Astrocyte (in vitro differentiated cells and primary cell): ENCODE data around the gene STK32B. TPM values are rescaled to one million over a fixed set of nuclear protein-coding genes. Genes with fewer than 3 reads are reported as not detected.

ENCODE experiments used
- DNase-seq: peaks from one replicate; pipeline ENCODE4 v3.0.0-alpha.2; 2010; ENCODE audit warnings: low read depth
- FAIRE-seq: peaks from 2 replicates; lab custom pipeline; 2011; peaks lifted over from hg19 to GRCh38; lab: Jason Lieb, UNC
- H2AFZ ChIP-seq: 2 replicates; pipeline ENCODE4 v1.6.0; 2012; ENCODE audit warnings: low read depth, low read length, inconsistent platforms
- H3K27ac ChIP-seq: 2 replicates; pipeline ENCODE4 v1.5.1; 2011; ENCODE audit warnings: low read depth, low read length, inconsistent platforms
- H3K27me3 ChIP-seq: 2 replicates; pipeline ENCODE4 v1.6.0; 2011; ENCODE audit warnings: low read length, inconsistent platforms; ENCODE audit not compliant: insufficient read depth
- H3K36me3 ChIP-seq: 2 replicates; pipeline ENCODE4 v1.5.1; 2011; ENCODE audit warnings: low read length, inconsistent platforms; ENCODE audit not compliant: insufficient read depth
- H3K4me1 ChIP-seq: 2 replicates; pipeline ENCODE4 v1.5.1; 2011; ENCODE audit warnings: low read length, inconsistent platforms; ENCODE audit not compliant: insufficient read depth
- H3K4me2 ChIP-seq: 2 replicates; pipeline ENCODE4 v1.6.0; 2012; ENCODE audit warnings: low read length, inconsistent platforms
- H3K4me3 ChIP-seq: 2 replicates; pipeline ENCODE4 v1.5.1; 2011; ENCODE audit warnings: low read depth, mild to moderate bottlenecking, low read length, inconsistent platforms; ENCODE audit not compliant: insufficient read depth
- H3K79me2 ChIP-seq: 2 replicates; pipeline ENCODE4 v1.6.0; 2012; ENCODE audit warnings: mild to moderate bottlenecking, low read length, inconsistent platforms; ENCODE audit not compliant: insufficient read depth
- H3K9ac ChIP-seq: 2 replicates; pipeline ENCODE4 v1.6.0; 2012; ENCODE audit warnings: mild to moderate bottlenecking, low read length, inconsistent platforms
- H3K9me3 ChIP-seq: 2 replicates; pipeline ENCODE4 v1.5.1; 2012; ENCODE audit warnings: low read depth, mild to moderate bottlenecking, low read length, inconsistent platforms; ENCODE audit not compliant: insufficient read depth
- H4K20me1 ChIP-seq: 2 replicates; pipeline ENCODE4 v1.6.0; 2012; ENCODE audit warnings: low read length, inconsistent platforms; ENCODE audit not compliant: insufficient read depth
- H3K27ac Mint-ChIP-seq: one replicate; pipeline ENCODE4 v1.8.0; 2021; ENCODE audit warnings: mild to moderate bottlenecking, mixed read lengths; ENCODE audit not compliant: unreplicated experiment
- H3K27me3 Mint-ChIP-seq: one replicate; pipeline ENCODE4 v1.8.0; 2021; ENCODE audit warnings: low read depth, mixed read lengths; ENCODE audit not compliant: unreplicated experiment
- H3K36me3 Mint-ChIP-seq: one replicate; pipeline ENCODE4 v1.8.0; 2021; ENCODE audit warnings: low read depth, mixed read lengths; ENCODE audit not compliant: unreplicated experiment
- H3K4me1 Mint-ChIP-seq: one replicate; pipeline ENCODE4 v1.8.0; 2021; ENCODE audit warnings: low read depth, mixed read lengths; ENCODE audit not compliant: unreplicated experiment
- H3K4me3 Mint-ChIP-seq: one replicate; pipeline ENCODE4 v1.8.0; 2021; ENCODE audit warnings: mild to moderate bottlenecking, moderate library complexity, mixed read lengths; ENCODE audit not compliant: unreplicated experiment
- H3K9me3 Mint-ChIP-seq: one replicate; pipeline ENCODE4 v1.8.0; 2021; ENCODE audit warnings: mild to moderate bottlenecking, mixed read lengths; ENCODE audit not compliant: unreplicated experiment
- EZH2 ChIP-seq: IDR thresholded peaks from 2 replicates; pipeline ENCODE4 v1.6.1; 2012; ENCODE audit warnings: mild to moderate bottlenecking, low read length, inconsistent platforms; ENCODE audit not compliant: insufficient read depth
- total RNA-seq: library from RNA; stranded (reverse); gene quantifications from 2 replicates; pipeline ENCODE4 v1.2.1, GENCODE V29; 2021
- TF ChIP-seq, protein P1 (sequence below): IDR thresholded peaks from 2 replicates; pipeline ENCODE4 v1.5.1; 2011; ENCODE audit warnings: low read depth, mild to moderate bottlenecking, inconsistent platforms, low read length, moderate library complexity; ENCODE audit not compliant: insufficient read depth

The STK32B gene
- total RNA-seq, 1 donor from 2014 or later = 2.9 TPM

DNA sequence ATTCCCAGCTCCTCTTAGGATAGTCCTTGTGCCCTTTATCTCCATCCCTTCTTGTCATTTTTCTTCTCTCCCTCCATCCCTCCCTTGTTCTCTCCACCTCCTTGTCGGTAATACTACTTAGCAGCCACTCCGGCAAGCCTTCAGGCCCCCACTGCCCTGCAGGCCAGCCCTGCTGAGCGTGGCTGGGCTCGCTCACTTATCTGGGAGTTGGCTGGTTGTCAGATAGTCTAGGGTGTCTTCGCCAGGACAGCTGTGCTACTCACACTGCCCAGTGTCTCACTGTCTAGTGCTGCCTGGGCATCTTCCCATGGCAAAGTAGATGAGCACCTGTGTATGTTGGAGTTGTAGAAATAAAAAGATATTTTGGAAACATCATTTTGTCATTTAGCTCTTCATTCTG lies 75.0 kb downstream of the STK32B start:
- DNase-seq = no peak
- FAIRE-seq = no peak
- H3K9me3 ChIP-seq = no peaks in the 10 kb centered on the region
- no peaks in the 10 kb centered on the region for H3K36me3 Mint-ChIP-seq
- no peaks in the 10 kb centered on the region for H3K4me1 Mint-ChIP-seq
- no peaks in the 10 kb centered on the region for H3K79me2 ChIP-seq
- TF ChIP-seq, protein P1, sequence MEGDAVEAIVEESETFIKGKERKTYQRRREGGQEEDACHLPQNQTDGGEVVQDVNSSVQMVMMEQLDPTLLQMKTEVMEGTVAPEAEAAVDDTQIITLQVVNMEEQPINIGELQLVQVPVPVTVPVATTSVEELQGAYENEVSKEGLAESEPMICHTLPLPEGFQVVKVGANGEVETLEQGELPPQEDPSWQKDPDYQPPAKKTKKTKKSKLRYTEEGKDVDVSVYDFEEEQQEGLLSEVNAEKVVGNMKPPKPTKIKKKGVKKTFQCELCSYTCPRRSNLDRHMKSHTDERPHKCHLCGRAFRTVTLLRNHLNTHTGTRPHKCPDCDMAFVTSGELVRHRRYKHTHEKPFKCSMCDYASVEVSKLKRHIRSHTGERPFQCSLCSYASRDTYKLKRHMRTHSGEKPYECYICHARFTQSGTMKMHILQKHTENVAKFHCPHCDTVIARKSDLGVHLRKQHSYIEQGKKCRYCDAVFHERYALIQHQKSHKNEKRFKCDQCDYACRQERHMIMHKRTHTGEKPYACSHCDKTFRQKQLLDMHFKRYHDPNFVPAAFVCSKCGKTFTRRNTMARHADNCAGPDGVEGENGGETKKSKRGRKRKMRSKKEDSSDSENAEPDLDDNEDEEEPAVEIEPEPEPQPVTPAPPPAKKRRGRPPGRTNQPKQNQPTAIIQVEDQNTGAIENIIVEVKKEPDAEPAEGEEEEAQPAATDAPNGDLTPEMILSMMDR = no peak
- H3K27ac Mint-ChIP-seq = no peak overlapping the region
- H3K4me1 ChIP-seq = no peaks in the 10 kb centered on the region
- peaks cover 17% of the 10 kb centered on the region for H3K27me3 Mint-ChIP-seq
- no peak overlapping the region for H3K4me3 ChIP-seq
- peaks cover 7% of the 10 kb centered on the region for H3K9me3 Mint-ChIP-seq
- no peak overlapping the region for H3K4me3 Mint-ChIP-seq
- no peaks in the 10 kb centered on the region for H3K27me3 ChIP-seq
- no peaks in the 10 kb centered on the region for H4K20me1 ChIP-seq
- no peak overlapping the region for H3K27ac ChIP-seq
- H3K9ac ChIP-seq = no peak overlapping the region
- H3K36me3 ChIP-seq = no peaks in the 10 kb centered on the region
- H2AFZ ChIP-seq = no peak overlapping the region
- no peak overlapping the region for H3K4me2 ChIP-seq

DNA sequence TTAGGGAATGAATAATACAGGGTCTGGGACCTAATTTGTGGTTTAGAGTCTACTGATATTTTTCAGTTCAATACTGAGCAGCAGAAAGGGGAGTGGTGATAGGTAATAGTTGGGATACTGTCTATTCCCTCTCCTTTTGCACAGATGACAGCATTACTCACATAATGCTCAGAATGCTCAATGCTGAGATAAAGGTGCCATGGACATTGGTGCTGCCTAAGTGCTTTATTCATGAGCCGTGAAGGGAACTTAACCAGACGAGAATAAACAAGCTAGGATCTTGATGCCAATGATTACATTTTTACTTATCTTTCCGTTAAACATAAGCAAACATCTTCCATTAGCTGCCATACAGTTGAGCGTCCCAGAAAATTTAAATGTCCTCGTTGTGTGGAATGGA lies 75.6 kb downstream of the STK32B start:
- Histone ChIP-seq H4K20me1 (no peaks in the 10 kb centered on the region), H3K79me2 (no peaks in the 10 kb centered on the region), H3K36me3 (no peaks in the 10 kb centered on the region), H3K4me3 (no peak overlapping the region), H2AFZ (no peak overlapping the region), H3K9me3 (no peaks in the 10 kb centered on the region), H3K4me1 (no peaks in the 10 kb centered on the region), H3K27me3 (no peaks in the 10 kb centered on the region), H3K27ac (no peak overlapping the region), H3K4me2 (no peak overlapping the region), H3K9ac (no peak overlapping the region)
- no peak for DNase-seq
- FAIRE-seq = no peak
- H3K4me1 Mint-ChIP-seq = no peaks in the 10 kb centered on the region
- TF ChIP-seq, protein P1 = no peak
- no peak for TF ChIP-seq EZH2
- no peaks in the 10 kb centered on the region for H3K36me3 Mint-ChIP-seq
- H3K27ac Mint-ChIP-seq = no peak overlapping the region
- H3K27me3 Mint-ChIP-seq = peaks cover 17% of the 10 kb centered on the region
- H3K9me3 Mint-ChIP-seq = peaks cover 11% of the 10 kb centered on the region
- H3K4me3 Mint-ChIP-seq = no peak overlapping the region

DNA sequence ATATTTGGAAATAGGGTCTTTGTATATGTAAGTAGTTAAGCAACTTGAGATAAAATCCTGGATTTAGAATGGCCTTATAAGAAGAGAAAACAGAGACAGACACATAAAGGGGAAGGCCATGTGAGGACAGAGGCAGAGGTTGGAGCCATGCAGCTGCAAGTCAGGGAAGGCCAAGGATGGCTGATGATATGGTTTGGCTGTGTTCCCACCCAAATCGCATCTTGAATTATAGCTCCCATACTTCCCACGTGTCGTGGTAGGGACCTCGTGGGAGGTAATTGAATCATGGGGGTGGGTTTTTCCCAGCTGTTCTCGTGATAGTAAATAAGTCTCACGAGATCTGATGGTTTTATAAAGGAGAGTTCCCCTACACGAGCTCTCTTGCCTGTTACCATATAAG lies 76.3 kb downstream of the STK32B start:
- Mint-ChIP-seq H3K27me3 (peaks cover 17% of the 10 kb centered on the region), H3K27ac (no peak overlapping the region), H3K9me3 (peaks cover 11% of the 10 kb centered on the region), H3K36me3 (no peaks in the 10 kb centered on the region), H3K4me1 (no peaks in the 10 kb centered on the region), H3K4me3 (no peak overlapping the region)
- H2AFZ ChIP-seq = no peak overlapping the region
- no peaks in the 10 kb centered on the region for H3K4me1 ChIP-seq
- H3K36me3 ChIP-seq = no peaks in the 10 kb centered on the region
- FAIRE-seq = no peak
- no peak overlapping the region for H3K4me3 ChIP-seq
- H3K9me3 ChIP-seq = no peaks in the 10 kb centered on the region
- no peak overlapping the region for H3K27ac ChIP-seq
- no peaks in the 10 kb centered on the region for H3K27me3 ChIP-seq
- peak; percentile 6 for DNase-seq
- no peak for TF ChIP-seq EZH2
- TF ChIP-seq, protein P1 = no peak
- H3K4me2 ChIP-seq = no peak overlapping the region
- no peak overlapping the region for H3K9ac ChIP-seq
- no peaks in the 10 kb centered on the region for H3K79me2 ChIP-seq
- H4K20me1 ChIP-seq = no peaks in the 10 kb centered on the region
